GM19023 (cell line): ENCODE data around the gene DND1.
"Not testable (repeated sequence)": the region's sequence is repeated elsewhere in the genome, so short reads cannot be mapped to it uniquely, and the experiment has no call there.

Experiments
- ATAC-seq: cut with Tn5 transposase; IDR thresholded peaks from one replicate; pipeline ENCODE4 v1.9.1; 2021; ENCODE audit warnings: mild to moderate bottlenecking, moderate library complexity; ENCODE audit not compliant: unreplicated experiment

The DND1 gene

DNA sequence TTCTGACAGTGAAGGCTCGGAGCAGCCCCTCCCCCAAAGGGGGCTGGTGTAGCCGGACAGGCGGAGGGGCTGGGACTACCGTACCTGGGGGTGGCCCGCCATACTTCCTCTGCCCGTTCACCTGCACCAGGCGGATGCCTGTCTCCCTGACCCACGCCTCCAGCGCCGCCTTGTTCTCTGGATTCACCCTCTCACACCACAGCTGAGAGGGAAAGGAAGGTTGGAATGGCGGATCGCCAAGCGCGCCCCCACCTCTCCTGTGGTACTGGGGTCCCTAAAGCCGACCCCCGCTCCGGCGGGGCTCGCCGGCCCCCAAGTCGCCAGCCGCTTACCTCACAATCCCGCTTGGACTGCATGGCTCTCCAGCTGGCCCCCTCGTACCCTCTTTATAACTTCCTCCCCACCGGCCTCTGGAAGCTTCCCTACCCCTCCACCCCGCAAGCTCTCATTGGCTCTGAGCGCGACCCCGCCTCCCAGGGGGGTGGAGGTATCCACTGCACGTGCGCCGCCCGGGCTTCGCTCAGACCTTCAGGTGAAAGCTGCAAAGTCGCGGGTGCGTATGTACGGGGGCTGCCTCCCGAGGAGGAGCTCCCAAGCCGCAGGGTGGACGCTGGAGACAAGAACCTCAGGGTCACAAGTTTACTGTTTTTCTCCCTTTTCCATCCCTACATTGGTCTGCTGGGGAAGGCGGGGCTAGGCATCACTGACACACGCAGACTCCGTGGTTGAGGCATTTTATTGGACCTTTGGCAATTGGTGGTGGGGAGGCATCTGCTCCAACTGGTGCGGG, at the start of gene DND1:
TSS of gene DND1 (minus strand) at position 390 of the 790 bp plus-strand sequence. CDS start at position 356, 34 bp downstream.
- no peak for ATAC-seq

DNA sequence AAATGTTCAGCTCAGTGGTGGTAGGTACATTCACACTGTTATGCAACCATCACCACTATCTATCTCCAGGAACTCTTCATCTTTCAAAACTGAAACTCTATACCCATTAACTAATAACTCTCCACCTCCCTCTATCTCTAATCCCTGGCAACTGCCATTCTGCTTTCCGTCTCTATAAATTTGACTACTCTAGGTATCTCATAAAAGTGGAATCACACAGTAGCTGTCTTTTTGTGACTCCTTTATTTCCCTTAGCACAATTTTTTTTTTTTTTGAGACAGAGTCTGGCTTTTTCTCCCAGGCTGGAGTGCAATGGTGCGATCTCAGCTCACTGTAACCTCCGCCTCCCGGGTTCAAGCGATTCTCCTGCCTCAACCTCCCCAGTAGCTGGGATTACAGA, 48.0 kb upstream of the DND1 start:
- not testable (repeated sequence) for ATAC-seq

DNA sequence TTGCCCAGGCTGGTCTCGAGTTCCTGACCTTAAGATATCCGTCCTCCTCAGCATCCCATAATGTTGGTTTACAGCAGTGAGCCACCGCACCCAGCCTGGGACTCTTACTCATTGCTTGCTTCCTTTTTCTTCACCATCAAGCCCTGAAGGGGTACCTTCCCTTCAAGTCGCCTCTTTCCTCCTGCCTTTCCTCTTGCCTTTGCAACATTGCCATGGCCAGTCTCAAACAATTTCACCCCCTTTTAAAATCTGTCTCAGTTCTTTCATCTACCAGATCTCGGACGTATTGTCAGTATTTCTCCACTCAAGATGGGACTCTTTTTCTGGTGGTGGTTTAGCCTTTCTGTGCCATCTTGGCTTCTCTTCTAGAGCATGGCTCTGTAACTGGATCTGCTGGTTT, 47.4 kb upstream of the DND1 start:
- not testable (repeated sequence) for ATAC-seq

DNA sequence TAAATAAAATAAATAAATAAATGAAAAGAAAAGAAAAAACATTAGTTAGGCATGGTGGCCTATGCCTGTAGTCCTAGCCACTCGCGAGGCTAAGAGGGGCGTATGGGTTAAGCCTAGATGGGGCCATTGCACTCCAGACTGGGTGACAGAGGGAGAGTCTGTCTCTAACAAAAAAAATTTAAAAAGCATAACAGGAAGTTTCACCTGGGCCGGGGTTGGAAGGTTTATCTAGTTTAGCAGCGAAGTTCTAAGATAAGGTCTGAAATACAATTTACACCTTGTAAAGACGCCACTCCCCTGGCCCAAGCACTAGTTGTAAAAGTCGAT, 44.9 kb upstream of the DND1 start:
- no peak for ATAC-seq

DNA sequence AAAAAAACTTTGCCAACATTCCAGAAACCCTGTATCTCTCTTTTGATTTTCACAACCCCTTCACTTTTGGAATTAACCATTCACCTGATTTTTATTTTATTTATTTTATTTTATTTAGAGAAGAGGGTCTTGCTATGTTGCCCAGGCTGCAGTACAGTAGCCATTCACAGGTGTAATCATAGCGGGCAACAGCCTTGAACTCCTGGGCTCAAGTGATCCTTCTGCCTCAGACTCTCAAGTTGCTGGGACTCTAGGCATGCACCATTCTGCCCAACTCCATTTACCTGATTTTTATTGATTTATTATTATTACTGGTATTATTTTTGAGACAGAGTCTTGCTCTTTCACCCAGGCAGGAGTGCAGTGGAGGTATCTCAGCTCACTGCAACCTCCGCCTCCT, 42.9 kb upstream of the DND1 start:
- not testable (repeated sequence) for ATAC-seq

DNA sequence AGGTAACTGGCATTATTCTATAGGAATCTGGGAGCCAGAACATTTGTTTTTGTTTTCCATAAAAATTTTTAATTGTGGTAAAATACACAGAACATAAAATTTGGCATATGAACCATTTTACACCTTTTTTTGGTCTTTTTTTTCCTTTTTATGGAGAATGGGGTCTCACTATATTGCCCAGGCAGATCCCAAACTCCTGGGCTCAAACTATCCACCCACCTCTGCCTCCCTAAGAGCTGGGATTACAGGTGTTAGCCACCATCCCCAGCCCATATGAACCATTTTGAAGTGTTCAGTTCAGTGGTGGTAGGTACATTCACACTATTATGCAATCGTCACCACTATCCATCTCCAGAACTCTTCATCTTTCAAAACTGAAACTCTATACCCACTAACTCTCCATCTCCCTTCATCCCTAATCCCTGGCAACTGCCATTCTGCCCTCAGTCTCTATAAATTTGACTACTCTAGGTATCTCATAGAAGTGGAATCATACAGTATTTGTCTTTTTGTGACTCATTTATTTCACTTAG, 40.3 kb upstream of the DND1 start:
- ATAC-seq: no peak

DNA sequence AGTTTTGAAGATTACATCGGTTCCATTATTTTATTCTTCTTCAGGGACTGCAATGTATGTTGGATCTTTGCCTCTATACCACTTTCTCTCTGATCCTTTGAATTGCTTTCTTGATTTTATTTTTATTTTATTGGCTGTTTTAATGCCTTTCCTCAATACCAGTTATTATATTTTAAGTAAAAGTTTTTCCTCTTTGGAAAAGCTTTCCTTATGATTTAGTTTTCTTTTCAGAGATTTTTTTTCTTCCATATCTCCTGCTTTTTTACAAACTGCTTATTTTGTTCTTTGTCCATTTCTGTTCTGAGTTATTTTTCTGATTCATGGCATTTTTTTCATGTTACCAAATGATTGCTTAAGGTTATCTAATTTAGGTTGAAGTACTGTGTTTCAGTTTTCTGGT, 38.4 kb upstream of the DND1 start:
- no peak for ATAC-seq

DNA sequence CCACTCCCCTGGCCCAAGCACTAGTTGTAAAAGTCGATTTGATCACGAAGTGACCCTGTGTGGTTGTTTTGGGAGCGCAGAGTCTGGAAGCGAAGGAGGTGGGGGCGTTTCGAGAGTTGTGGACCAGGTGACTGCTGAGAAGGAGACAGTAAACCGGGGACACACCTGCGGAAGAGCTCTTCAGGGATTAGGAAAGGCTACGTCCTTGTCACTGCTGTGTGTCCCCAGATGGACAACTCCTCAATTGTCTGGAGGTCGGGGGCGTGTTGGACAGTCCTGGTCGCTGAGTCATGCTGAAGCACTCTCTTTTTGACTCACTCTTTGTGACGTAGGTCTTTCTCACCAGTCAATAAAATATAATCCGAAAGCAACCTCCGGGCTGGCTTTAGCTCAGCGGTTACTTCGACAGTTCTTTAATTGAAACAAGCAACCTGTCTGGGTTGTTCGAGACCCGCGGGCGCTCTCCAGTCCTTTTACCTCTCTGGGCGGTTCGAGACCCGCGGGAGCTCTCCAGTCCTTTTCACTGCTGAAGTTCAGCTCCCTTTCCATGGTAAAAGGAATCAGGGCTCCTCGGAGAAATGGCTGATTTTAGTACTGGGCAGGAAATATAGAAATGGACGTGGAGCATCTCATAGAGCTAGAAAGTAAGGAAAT, 37.6 kb upstream of the DND1 start:
- ATAC-seq: peak; percentile 90

DNA sequence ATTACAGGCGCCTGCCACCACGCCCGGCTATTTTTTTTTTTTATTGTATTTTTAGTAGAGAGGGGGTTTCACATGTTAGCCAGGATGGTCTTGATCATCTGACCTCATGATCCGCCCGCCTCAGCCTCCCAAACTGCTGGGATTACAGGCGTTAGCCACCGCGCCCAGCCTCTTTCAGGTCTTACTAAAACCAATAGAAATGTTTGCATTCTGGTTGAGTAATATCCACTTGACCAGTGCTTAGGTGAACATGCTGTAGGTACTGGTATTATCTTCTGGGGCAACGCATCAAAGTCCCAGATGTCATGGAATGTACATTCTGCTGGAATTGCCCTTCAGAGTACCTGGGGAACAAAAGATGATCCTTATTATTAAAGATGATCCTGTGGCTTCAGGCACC, 35.4 kb upstream of the DND1 start:
- not testable (repeated sequence) for ATAC-seq

DNA sequence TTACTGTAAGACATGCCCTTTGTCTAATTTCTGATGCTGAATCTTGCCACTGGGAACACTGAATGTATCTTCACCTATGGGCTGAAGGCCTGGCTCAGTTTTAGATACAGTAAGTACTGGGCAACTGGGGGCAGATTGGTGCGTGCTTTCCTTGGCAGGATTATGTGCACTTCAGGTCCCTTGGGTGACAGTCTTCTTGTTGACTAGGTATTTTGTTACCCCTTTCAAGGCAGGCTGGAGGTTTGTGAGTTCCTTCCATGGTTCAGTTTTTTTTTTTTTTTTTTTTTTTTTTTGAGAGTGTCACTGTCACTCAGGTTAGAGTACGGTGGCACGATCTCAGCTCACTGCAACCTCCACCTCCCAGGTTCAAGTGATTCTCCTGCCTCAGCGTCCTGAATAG, 34.4 kb upstream of the DND1 start:
- no peak for ATAC-seq

DNA sequence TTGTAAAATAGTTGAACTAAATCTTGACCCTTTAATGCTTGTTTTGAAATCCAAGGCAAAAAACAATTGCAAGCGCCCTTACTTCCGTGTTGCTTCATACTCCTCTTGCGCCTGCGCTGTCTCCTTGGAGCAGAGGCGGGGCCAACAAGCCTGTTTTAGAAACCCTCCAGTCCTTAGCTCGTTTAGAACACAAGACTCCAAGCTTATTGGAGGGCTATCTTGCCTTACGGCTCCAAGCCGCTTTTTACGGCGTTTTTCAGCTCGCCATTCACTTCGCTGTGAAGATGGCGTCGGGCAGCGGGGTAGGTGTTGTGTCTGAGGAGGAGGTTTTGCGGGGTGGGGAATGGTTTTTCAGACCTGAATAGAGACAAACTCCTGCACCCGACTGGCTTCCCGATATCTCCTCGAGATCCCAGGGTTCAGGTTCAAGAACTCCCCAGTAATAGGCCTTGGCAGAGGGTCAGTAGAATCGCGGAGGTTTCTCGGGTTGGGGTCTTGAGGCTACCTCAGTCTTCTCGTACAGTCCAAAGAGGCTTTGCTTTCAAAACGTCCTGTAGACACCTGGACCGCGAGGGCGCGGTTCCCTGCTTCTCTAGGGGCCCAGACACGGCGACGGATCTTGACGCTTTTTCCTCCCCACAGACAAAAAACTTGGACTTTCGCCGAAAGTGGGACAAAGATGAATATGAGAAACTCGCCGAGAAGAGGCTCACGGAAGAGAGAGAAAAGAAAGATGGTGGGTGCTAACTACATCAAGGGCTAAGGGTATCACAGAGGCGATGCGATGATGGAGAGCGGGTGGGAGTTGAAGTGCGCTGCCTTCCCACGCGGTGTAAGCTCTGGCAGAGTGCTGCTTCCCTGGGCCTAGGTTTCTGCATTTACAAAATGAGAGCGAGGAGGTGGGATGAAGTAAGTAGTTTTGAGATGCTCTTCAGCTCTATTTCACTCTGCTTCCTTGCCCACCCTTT, 27.1 kb upstream of the DND1 start, which contains the start of gene ZMAT2:
TSS of gene ZMAT2 (plus strand) at position 271 of the 968 bp plus-strand sequence. CDS start at position 285, 14 bp downstream.
- ATAC-seq: peak; percentile 96

DNA sequence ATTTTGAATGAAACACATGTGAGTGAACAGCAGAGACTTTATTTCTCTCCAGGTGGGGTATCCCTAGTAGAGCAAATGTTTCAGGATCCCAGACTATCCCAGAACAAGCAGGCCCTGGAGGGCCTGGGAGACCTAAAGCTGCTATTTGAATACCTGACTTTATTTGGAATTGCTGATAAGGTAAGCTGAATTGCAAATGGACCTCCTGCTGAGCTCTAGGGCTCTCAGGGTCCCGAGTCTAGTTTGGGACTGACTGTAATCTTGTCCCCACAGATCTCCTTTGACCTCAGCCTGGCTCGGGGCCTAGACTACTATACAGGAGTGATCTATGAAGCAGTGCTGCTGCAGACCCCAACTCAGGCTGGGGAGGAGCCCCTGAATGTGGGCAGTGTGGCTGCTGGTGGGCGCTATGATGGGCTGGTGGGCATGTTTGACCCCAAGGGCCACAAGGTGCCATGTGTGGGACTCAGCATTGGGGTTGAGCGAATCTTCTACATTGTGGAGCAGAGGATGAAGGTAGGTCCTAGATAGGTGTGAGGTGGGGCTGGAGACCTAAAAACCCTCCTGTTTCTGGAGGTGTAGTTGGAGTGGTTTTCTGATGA, 23.6 kb upstream of the DND1 start:
- ATAC-seq: no peak

DNA sequence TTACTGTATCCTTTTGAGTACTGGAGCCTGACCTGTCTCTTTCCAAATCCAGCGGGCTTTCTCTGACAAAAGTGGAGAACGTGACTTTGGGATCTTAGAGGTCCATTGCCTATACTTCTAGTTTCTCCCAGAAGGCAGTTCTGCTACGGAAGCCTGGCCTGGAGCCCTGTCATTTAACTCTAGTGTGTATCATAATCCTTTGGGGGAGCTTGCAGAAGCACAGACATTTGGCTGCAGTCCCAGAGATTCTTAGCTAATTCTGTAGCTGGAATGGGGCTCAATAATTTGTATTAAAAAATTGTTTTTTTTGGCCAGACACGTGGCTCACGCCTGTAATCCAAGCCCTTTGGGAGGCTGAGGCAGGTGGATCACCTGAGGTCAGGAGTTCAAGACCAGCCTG, 20.9 kb upstream of the DND1 start:
- ATAC-seq: no peak

DNA sequence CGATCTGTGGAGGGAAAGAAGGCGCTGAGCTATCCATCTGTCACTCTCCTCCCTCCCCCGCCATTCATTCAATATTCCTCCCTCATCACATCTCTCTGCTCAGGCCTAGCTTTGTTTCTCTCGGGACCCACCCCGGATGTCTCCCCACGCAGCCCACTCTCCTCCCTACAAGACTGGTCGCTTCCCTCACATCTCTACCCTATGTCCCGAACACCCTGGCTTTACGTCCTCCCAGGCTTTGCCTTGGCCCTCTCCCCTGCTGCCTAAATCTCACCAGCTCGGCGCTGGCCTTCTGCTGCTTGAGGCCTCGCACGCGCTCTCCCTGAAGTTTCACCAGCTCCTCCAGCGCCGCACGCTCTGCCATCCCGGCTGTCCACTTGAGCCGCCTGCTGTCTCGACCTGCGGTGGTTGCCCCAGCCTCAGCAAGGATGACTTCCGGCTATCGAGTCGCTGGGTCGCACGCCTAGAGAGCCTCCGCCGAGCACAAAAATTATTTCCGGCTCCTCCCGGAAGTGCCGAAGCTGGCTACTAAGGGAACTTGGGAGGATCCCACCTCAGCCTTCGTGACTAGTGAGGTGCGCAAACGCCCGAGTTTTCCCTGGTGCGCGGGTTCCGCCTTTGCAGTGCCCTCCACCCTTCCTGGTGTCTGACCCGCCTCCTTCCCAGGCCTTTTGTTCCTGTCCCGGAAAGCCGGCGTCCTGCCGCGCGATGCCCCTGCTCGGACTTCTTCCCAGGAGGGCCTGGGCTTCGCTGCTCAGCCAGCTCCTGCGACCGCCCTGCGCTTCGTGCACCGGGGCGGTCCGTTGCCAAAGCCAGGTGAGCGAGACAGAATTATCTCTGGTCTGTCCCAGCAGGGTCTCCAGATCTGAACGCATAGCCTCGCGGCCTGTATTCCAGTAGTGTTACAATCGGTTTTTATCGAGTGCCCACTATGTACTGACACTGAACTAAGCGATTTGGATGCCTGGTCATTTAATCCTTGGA, 17.9 kb upstream of the DND1 start, which contains the start of the genes HARS1 and HARS2:
TSS of gene HARS1 (minus strand) at position 430 of the 984 bp plus-strand sequence. CDS start at position 364, 66 bp downstream.
TSS of gene HARS2 (plus strand) at position 515 of the 984 bp plus-strand sequence. CDS start at position 709, 194 bp downstream.
- ATAC-seq: peak; percentile 95

DNA sequence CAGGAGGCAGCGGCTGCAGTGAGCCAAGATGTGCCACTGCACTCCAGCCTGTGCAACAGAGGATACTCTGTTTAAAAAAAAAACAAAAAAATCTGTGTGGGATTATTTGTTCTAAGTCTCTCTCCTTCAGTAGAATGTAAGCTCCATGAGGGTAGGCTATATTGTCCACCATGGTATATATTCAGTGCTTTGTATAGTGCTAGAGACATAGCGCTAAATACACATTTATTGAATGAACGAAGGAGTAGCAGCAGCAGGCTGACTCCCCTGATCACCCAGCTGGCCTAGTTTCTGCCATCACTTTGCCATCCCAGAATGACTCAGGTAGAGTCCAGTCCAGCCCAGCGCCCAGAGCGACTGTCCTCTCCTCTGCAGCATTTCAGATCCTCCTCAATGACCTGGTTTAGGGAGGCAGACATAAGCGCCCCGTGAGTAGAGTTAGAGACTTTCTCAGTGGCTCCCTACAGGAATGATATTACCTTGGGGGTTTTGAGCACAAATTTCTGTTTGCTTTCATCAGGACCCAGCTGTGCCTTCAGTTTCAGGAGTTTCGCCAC, 17.1 kb upstream of the DND1 start:
- no peak for ATAC-seq

DNA sequence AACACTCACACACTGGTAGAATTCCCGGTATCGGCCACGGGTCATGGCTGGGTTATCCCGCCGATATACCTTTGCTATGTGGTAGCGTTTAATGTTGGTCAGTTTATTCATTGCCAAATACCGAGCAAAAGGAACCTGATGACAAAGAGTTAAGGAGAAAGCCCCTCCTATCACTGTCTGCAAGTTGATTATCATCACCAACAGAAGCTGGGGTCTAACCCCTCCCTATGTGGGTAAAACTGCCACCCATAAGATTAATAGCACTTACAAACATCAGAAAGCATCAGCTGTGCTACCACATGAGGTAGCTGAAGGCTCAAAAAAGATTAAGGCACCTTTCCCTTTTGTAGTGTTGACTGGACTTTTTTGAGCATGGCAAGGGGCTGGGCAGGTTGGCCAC, 5.6 kb upstream of the DND1 start:
- no peak for ATAC-seq

DNA sequence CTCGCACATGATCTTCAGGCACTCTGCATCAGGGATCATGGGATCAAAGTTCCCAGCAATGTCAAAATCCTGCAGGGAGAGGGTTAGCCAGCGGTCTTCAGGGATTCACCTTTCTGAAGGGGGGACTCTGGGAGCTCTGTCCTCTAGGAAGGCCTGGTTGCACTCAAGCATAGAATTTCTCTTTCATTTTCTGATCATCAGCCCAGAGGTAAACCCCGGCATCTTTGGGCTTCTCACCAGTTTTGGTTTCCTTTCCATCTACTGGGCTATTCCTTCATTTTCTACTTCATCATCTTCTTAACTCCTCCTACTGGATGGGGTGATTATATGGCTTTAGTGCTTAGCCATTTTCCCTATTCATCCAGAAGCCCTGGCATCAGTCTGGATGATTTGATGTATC, 4.6 kb upstream of the DND1 start:
- peak; percentile 58 for ATAC-seq

DNA sequence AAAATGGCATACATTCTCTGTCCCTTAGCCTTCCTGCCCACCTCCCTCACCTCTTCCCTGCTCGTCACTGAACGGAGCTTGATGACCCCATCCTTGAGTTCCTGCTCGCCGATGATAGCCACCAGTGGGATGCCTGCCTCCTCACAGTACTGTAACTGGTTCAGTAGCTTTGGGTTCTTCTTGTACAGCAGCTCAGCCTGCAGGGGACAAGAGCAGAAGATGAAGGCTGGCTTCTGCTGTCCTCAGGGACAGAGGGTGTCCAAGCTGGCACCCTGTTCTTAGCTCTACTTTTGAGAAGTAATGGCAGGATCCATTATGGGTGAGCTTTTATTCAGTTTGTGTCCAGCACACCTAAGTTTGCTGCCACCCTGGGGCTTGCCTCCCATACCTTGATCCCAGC, 1.3 kb upstream of the DND1 start:
- ATAC-seq: no peak

DNA sequence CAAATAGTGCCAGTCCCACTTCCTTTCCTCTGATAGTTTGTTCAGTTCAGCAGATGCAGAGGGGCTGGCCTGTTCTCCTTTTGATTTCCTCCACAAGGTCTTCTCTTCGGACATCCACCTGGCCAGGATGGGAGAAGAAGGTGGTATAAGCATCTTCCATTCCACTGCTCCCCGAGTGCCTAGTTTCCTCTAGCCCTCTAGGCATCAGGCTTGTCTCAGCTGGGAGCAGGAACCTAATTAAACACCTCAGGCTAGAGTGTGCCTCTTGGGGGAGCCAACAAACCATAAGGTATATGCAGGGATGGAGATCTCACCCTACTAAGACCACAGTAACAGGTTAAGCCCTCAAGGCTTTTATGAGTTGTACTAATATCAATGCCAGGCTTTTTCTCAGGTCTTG, 835 bp upstream of the DND1 start:
- no peak for ATAC-seq
